A549 (cell line): Measurements from ENCODE around the gene SOX12. TPM values are rescaled to one million over a fixed set of nuclear protein-coding genes. Genes with fewer than 3 reads are reported as not detected.
"Not testable (repeated sequence)": the region's sequence is repeated elsewhere in the genome, so short reads cannot be mapped to it uniquely, and the experiment has no call there.

Experiments
- ATAC-seq, 2 experiments: fragments of 200-7000 bp in 1 of 2; fragments of >200 bp in 1 of 2; cut with Nextera tagmentation in 1 of 2; cut with Tn5 transposase in 1 of 2; 3 replicates each; pipeline versions ENCODE4 v1.8.0 to v1.9.1; 2018 to 2020; ENCODE audit warnings: mild to moderate bottlenecking in 1 of 2, moderate library complexity in 1 of 2
- CTCF ChIA-PET: fragments of 300-600 bp; sonication (Branson Sonifier 250); formaldehyde crosslinking; extraction: SDS; loops from one replicate; lab custom pipeline; 2021; ENCODE audit warnings: antibody characterized with exemption, inconsistent platforms; lab: Yijun Ruan, JAX
- POLR2A ChIA-PET: fragments of 350-600 bp; formaldehyde crosslinking; extraction: SDS; loops from one replicate; lab custom pipeline; 2021; ENCODE audit warnings: antibody characterized with exemption, inconsistent platforms; lab: Yijun Ruan, JAX
- DNase-seq, 2 experiments: peaks; one replicate each; pipeline versions ENCODE4 v3.0.0 to v3.0.0-alpha.2; 2011 to 2016; ENCODE audit warnings: low read depth in 1 of 2, low spot score in 1 of 2
- FAIRE-seq: peaks from 2 replicates; lab custom pipeline; 2011; peaks lifted over from hg19 to GRCh38; lab: Jason Lieb, UNC
- H3K27ac ChIP-seq, 2 experiments: fragments of >200 bp; sonication (Bioruptor Twin); formaldehyde crosslinking; 3 replicates each; pipeline ENCODE4 v1.5.1; 2016 to 2017
- H3K4me1 ChIP-seq: fragments of >200 bp; sonication (Bioruptor Twin); formaldehyde crosslinking; 3 replicates; pipeline ENCODE4 v1.6.1; 2016
- H3K4me2 ChIP-seq: fragments of >200 bp; sonication (Bioruptor Twin); formaldehyde crosslinking; 3 replicates; pipeline ENCODE4 v1.6.1; 2016
- H3K4me3 ChIP-seq: fragments of >200 bp; sonication (Bioruptor Twin); formaldehyde crosslinking; 3 replicates; pipeline ENCODE4 v1.5.1; 2016
- H3K9me3 ChIP-seq: fragments of >200 bp; sonication (Bioruptor Twin); formaldehyde crosslinking; 3 replicates; pipeline ENCODE4 v1.6.1; 2016
- CEBPB ChIP-seq, 2 experiments: fragments of >200 bp in 1 of 2; sonication (Bioruptor Twin) in 1 of 2; formaldehyde crosslinking in 1 of 2; IDR thresholded peaks; 2 replicates each; pipeline ENCODE4 v1.6.1; 2012 to 2016
- CHD2 ChIP-seq: fragments of 150-350 bp; IDR thresholded peaks from 2 replicates; pipeline ENCODE4 v1.6.1; 2014; ENCODE audit warnings: low read length; ENCODE audit not compliant: partially characterized antibody
- CTCF ChIP-seq: fragments of >200 bp; sonication (Bioruptor Twin); formaldehyde crosslinking; IDR thresholded peaks from 3 replicates; pipeline ENCODE4 v1.5.1; 2016
- EP300 ChIP-seq, 2 experiments: fragments of >200 bp; sonication (Bioruptor Twin); formaldehyde crosslinking; IDR thresholded peaks; 2 replicates in 1 of 2; 3 replicates in 1 of 2; pipeline ENCODE4 v1.6.1; 2016 to 2017
- FOXS1 ChIP-seq: fragments of 250-450 bp; sonication (Bioruptor Pico); IDR thresholded peaks from 2 replicates; pipeline ENCODE4 v1.5.0; 2020; ENCODE audit warnings: mild to moderate bottlenecking, moderate library complexity
- GATA3 ChIP-seq: IDR thresholded peaks from 2 replicates; pipeline ENCODE4 v1.6.1; 2012; ENCODE audit warnings: borderline replicate concordance
- HES2 ChIP-seq: fragments of >200 bp; sonication (Bioruptor Twin); formaldehyde crosslinking; IDR thresholded peaks from 2 replicates; pipeline ENCODE4 v1.6.1; 2016
- HEYL ChIP-seq: fragments of 250-450 bp; sonication (Bioruptor Pico); IDR thresholded peaks from 2 replicates; pipeline ENCODE4 v1.8.0; 2021; ENCODE audit warnings: mild to moderate bottlenecking, moderate library complexity
- HMGXB4 ChIP-seq: fragments of 250-450 bp; sonication (Bioruptor Pico); IDR thresholded peaks from 2 replicates; pipeline ENCODE4 v1.5.0; 2021; ENCODE audit warnings: mild to moderate bottlenecking, moderate library complexity, borderline replicate concordance
- JUNB ChIP-seq: fragments of >200 bp; sonication (Bioruptor Twin); formaldehyde crosslinking; IDR thresholded peaks from 2 replicates; pipeline ENCODE4 v1.6.1; 2016
- KDM1A ChIP-seq: fragments of 200-600 bp; sonication (generic); IDR thresholded peaks from 2 replicates; pipeline ENCODE4 v1.6.1; 2016; ENCODE audit warnings: low read depth, mild to moderate bottlenecking
- MAZ ChIP-seq: fragments of 150-350 bp; IDR thresholded peaks from 2 replicates; pipeline ENCODE4 v1.6.1; 2014; ENCODE audit warnings: antibody characterized with exemption, low read depth, low read length, borderline replicate concordance
- NR3C1 ChIP-seq: fragments of >200 bp; sonication (Bioruptor Twin); formaldehyde crosslinking; IDR thresholded peaks from 3 replicates; pipeline ENCODE4 v1.6.1; 2017
- PHF8 ChIP-seq: fragments of 200-600 bp; sonication (generic); IDR thresholded peaks from 2 replicates; pipeline ENCODE4 v1.6.1; 2016; ENCODE audit warnings: low read depth, mild to moderate bottlenecking, antibody characterized with exemption, moderate library complexity, borderline replicate concordance
- POLR2A ChIP-seq: IDR thresholded peaks from 2 replicates; pipeline ENCODE4 v1.6.1; 2012; ENCODE audit warnings: mild to moderate bottlenecking, low read length
- RCOR1 ChIP-seq: fragments of 150-350 bp; IDR thresholded peaks from 2 replicates; pipeline ENCODE4 v1.6.1; 2014; ENCODE audit warnings: antibody characterized with exemption, low read length, low read depth
- SMC3 ChIP-seq: fragments of >200 bp; sonication (Bioruptor Twin); formaldehyde crosslinking; IDR thresholded peaks from 3 replicates; pipeline ENCODE4 v1.6.1; 2018; ENCODE audit warnings: inconsistent platforms
- TP53 ChIP-seq: fragments of 250-450 bp; sonication (Bioruptor Pico); IDR thresholded peaks from 2 replicates; pipeline ENCODE4 v1.5.0; 2021; ENCODE audit warnings: mild to moderate bottlenecking, moderate library complexity
- ZC3H11A ChIP-seq: fragments of 450-650 bp; IDR thresholded peaks from 2 replicates; pipeline ENCODE4 v1.6.1; 2014; ENCODE audit warnings: antibody characterized with exemption, mild to moderate bottlenecking
- ZNF302 ChIP-seq: fragments of 250-450 bp; sonication (Bioruptor Pico); IDR thresholded peaks from 2 replicates; pipeline ENCODE4 v1.9.0; 2021; ENCODE audit warnings: inconsistent platforms, mild to moderate bottlenecking, moderate library complexity
- WGBS: methylation state at CpG from one replicate; pipeline ENCODE4 v1.1.6; 2017; ENCODE audit errors: missing lambda C conversion rate; 5-methylcytosine and 5-hydroxymethylcytosine counted together
- polyA plus RNA-seq, 4 experiments: library from polyadenylated mRNA; depleted of rRNA in 3 of 4; stranded (reverse); fragments of >200 nt; fragmentation: RNase III in 1 of 4; extraction: RNeasy Plus Mini Kit Qiagen cat#74134 plus additional on column Dnase treatment in 1 of 4; gene quantifications; 2 replicates in 3 of 4; 3 replicates in 1 of 4; pipeline ENCODE4 v1.2.3, GENCODE V29; 2011 to 2017
- TF ChIP-seq, protein P1 (sequence below): IDR thresholded peaks from 2 replicates; pipeline ENCODE4 v1.6.1; 2012
- TF ChIP-seq, protein P2 (sequence below): fragments of 150-350 bp; IDR thresholded peaks from 2 replicates; pipeline ENCODE4 v1.6.1; 2014; ENCODE audit warnings: low read depth, mild to moderate bottlenecking, low read length
- TF ChIP-seq, protein P3 (sequence below): IDR thresholded peaks from 2 replicates; pipeline ENCODE4 v1.6.1; 2012; ENCODE audit warnings: low read depth, borderline replicate concordance

Gene SOX12
- polyA plus RNA-seq, 2 of the 4 experiments (the other 2 are of a cell fraction): 7.0 to 29.2 TPM

DNA sequence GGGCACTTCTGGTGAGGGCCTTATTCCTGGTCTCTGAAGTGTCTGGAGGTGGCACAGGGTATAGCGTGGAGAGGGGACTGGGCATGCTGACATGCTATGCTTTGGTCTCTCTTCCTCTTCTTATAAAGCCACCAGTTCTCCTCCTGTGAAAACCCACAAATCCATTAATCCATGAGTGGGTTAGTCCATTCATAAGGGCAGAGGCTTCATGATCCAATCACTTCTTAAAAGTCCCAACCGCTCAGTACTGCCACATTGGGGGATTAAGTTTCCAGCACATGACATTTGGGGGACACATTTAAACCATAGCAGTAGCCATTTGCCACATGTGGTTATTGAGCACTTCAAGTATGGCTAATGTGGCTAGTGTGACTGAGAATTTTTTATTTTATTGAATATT lies 51.4 kb downstream of the SOX12 start:
- no peak for ATAC-seq
- TF ChIP-seq HEYL (CRISPR knock-in tag): no peak
- no peak for TF ChIP-seq EP300 (IDR thresholded peaks at IDR 0.05)
- TF ChIP-seq MAZ: no peak
- no peak for TF ChIP-seq PHF8
- TF ChIP-seq HMGXB4 (CRISPR knock-in tag): no peak
- no peak for TF ChIP-seq RCOR1
- no peak for TF ChIP-seq GATA3
- TF ChIP-seq, protein P1, sequence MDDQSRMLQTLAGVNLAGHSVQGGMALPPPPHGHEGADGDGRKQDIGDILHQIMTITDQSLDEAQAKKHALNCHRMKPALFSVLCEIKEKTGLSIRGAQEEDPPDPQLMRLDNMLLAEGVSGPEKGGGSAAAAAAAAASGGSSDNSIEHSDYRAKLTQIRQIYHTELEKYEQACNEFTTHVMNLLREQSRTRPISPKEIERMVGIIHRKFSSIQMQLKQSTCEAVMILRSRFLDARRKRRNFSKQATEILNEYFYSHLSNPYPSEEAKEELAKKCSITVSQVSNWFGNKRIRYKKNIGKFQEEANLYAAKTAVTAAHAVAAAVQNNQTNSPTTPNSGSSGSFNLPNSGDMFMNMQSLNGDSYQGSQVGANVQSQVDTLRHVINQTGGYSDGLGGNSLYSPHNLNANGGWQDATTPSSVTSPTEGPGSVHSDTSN: no peak
- no peak for TF ChIP-seq JUNB
- TF ChIP-seq NR3C1: no peak
- TF ChIP-seq, protein P2, sequence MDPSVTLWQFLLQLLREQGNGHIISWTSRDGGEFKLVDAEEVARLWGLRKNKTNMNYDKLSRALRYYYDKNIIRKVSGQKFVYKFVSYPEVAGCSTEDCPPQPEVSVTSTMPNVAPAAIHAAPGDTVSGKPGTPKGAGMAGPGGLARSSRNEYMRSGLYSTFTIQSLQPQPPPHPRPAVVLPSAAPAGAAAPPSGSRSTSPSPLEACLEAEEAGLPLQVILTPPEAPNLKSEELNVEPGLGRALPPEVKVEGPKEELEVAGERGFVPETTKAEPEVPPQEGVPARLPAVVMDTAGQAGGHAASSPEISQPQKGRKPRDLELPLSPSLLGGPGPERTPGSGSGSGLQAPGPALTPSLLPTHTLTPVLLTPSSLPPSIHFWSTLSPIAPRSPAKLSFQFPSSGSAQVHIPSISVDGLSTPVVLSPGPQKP: no peak
- no peak for TF ChIP-seq HES2
- H3K27ac ChIP-seq: peak overlapping the region; percentile 94 to 98
- no peak overlapping the region for H3K4me2 ChIP-seq
- WGBS: 93% methylated on average over 2 of the region's 2 CpGs
- H3K9me3 ChIP-seq: no peaks in the 10 kb centered on the region
- no peak for DNase-seq
- H3K4me1 ChIP-seq: peaks cover 76% of the 10 kb centered on the region
- H3K4me3 ChIP-seq: no peak overlapping the region
- ChIA-PET POLR2A (interaction anchor here (14.2 kb wide), 1 partner anchor 12 kb away, joined by 147 read pairs; no protein-coding TSS in a partner anchor), CTCF (interaction anchor here (0.6 to 50.3 kb wide), 5 partner anchors 14 to 61 kb away, joined by 4 to 1229 read pairs (median 160); no protein-coding TSS in a partner anchor)
- FAIRE-seq: no peak

- ChIA-PET CTCF (interaction anchor here (0.6 to 50.3 kb wide), 7 partner anchors 8 to 61 kb away, joined by 4 to 1229 read pairs (median 119); no protein-coding TSS in a partner anchor), POLR2A (interaction anchor here (14.2 kb wide), 1 partner anchor 13 kb away, joined by 147 read pairs; no protein-coding TSS in a partner anchor)
- not testable (repeated sequence) for DNase-seq, H3K4me3 ChIP-seq, ATAC-seq, H3K9me3 ChIP-seq, FAIRE-seq
- peaks cover 72% of the 10 kb centered on the region for H3K4me1 ChIP-seq
- peak overlapping the region; percentile 94 to 98 for H3K27ac ChIP-seq
- H3K4me2 ChIP-seq: peak overlapping the region; percentile 40; the same call in 2 of the 3 replicates
- WGBS: 91% methylated on average over 12 of the region's 12 CpGs
Measured at GRCh38 chr20:377578-377977, 52.2 kb downstream of the SOX12 start.

- H3K4me2 ChIP-seq: peak overlapping the region; percentile 40; the same call in 2 of the 3 replicates
- WGBS: 82% methylated on average over 5 of the region's 5 CpGs
- H3K4me1 ChIP-seq: peaks cover 72% of the 10 kb centered on the region
- ATAC-seq (no peak), DNase-seq (no peak), FAIRE-seq (no peak)
- H3K9me3 ChIP-seq: no peaks in the 10 kb centered on the region
- H3K27ac ChIP-seq: peak overlapping the region; percentile 94 to 98
- CTCF ChIA-PET: interaction anchor here (1.1 to 50.3 kb wide), 6 partner anchors 9 to 59 kb away, joined by 3 to 1229 read pairs (median 140); no protein-coding TSS in a partner anchor
- POLR2A ChIA-PET: interaction anchor here (14.2 kb wide), 1 partner anchor 14 kb away, joined by 147 read pairs; no protein-coding TSS in a partner anchor
- no peak overlapping the region for H3K4me3 ChIP-seq
- TF ChIP-seq HMGXB4 (CRISPR knock-in tag) (no peak), KDM1A (no peak), FOXS1 (no peak), POLR2A (no peak), TP53 (CRISPR knock-in tag) (no peak), CHD2 (no peak), ZNF302 (CRISPR knock-in tag) (no peak), CEBPB (IDR thresholded peaks at IDR 0.05) (no peak), SMC3 (no peak), GATA3 (no peak), CTCF (no peak), ZC3H11A (no peak)
- TF ChIP-seq, protein P3, sequence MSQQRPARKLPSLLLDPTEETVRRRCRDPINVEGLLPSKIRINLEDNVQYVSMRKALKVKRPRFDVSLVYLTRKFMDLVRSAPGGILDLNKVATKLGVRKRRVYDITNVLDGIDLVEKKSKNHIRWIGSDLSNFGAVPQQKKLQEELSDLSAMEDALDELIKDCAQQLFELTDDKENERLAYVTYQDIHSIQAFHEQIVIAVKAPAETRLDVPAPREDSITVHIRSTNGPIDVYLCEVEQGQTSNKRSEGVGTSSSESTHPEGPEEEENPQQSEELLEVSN: no peak
- TF ChIP-seq, protein P1: no peak
Measured at GRCh38 chr20:378961-379336, 53.6 kb downstream of the SOX12 start.
